ENCODE data around the gene ENOX1. TPM values are rescaled to one million over a fixed set of nuclear protein-coding genes. Genes with fewer than 3 reads are reported as not detected.

Gene ENOX1
- total and polyA plus RNA-seq, 2 of the 8 experiments (the other 6 are each of a cell fraction or from before 2014, with no cell fraction given), result 0.23 to 0.37 TPM

DNA sequence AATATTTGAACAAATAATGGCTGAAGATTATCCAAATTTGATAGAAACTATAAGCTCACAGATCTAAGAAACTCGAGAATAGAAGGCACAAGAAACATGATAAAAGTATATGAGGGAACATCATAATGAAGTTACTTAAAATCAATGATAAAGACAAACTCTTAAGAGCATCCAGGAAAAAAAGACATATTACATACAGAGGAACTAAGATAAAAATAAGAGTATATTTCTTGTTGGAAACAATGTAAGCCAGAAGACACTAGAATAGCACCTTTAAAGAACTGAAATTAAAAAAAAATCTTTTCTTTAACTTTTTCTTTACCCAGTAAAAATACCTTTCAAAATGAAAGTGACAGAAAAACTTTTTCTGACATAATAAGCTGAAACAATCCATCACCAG, 407.0 kb downstream of the ENOX1 start (continued):
- TF ChIP-seq RNF2 (IDR thresholded peaks at IDR 0.05; ENCODE audit: borderline replicate concordance, low read depth, low read length, missing control alignments, poor library complexity, severe bottlenecking), result no peak
- no peak for TF ChIP-seq CEBPB (IDR thresholded peaks at IDR 0.05; ENCODE audit: low read depth, low read length)
- TF ChIP-seq CBX8 (IDR thresholded peaks at IDR 0.05; ENCODE audit: borderline replicate concordance, low read depth, low read length), result no peak
- TF ChIP-seq RAD21 (IDR thresholded peaks at IDR 0.05 in 1 of 2, conservative IDR thresholded peaks at IDR 0.05 in 1 of 2; ENCODE audit: low read depth in 2 of 2, low read length in 2 of 2), result no peak

All from H1 (cell line).